OCI-LY3 (cell line): ENCODE results near the gene ACOT4.
"Not testable (repeated sequence)": the region's sequence is repeated elsewhere in the genome, so short reads cannot be mapped to it uniquely, and the experiment has no call there.

ENCODE experiments used
- CTCF ChIP-seq: fragments of 200-600, 300-600 bp; sonication (generic); IDR thresholded peaks from 2 replicates; pipeline ENCODE4 v1.5.1; 2014; ENCODE audit warnings: antibody characterized with exemption, low read length, low read depth
- EZH2phosphoT487 ChIP-seq: fragments of 200-600 bp; shearing (Covaris generic); IDR thresholded peaks from 2 replicates; pipeline ENCODE4 v1.6.1; 2018; ENCODE audit warnings: antibody characterized with exemption, mixed run types, low read depth

GRCh38 chr14:73549097-73549496, 42.6 kb upstream of the ACOT4 start:
- not testable (repeated sequence) for TF ChIP-seq CTCF, EZH2phosphoT487
